ENCODE measurements around the gene ARHGEF28.

ARHGEF28 gene

GRCh38 chr5:73754254-73754653, 128.3 kb downstream of the ARHGEF28 start:
- H3K9ac ChIP-seq (ENCODE audit: low read depth, low read length, poor library complexity, severe bottlenecking) = no peak overlapping the region
- H3K9me2 ChIP-seq (replicated peaks; ENCODE audit: low read depth, low read length) = no peaks in the 10 kb centered on the region
- peaks cover 26% of the 10 kb centered on the region for H3K4me1 ChIP-seq (ENCODE audit: insufficient read depth, low read length, poor library complexity, severe bottlenecking)
- H3K4me3 ChIP-seq (ENCODE audit: low read length, poor library complexity, severe bottlenecking) = no peak overlapping the region
- H3K4me2 ChIP-seq (ENCODE audit: low read depth, low read length, poor library complexity, severe bottlenecking) = no peak overlapping the region
- H3K9me3 ChIP-seq (ENCODE audit: insufficient read depth, low read depth, low read length) = no peaks in the 10 kb centered on the region
- no peaks in the 10 kb centered on the region for H3K79me2 ChIP-seq (ENCODE audit: insufficient read depth, low read length)
- H3K27me3 ChIP-seq (ENCODE audit: insufficient read depth, low read length, poor library complexity, severe bottlenecking) = no peaks in the 10 kb centered on the region
- H4K20me1 ChIP-seq (ENCODE audit: insufficient read depth, low read length, poor library complexity, severe bottlenecking) = no peaks in the 10 kb centered on the region
- H2AFZ ChIP-seq (ENCODE audit: low read length) = no peak overlapping the region
- H3F3A ChIP-seq (ENCODE audit: low read depth) = no peaks in the 10 kb centered on the region
- no peak for TF ChIP-seq CTCF (conservative IDR thresholded peaks at IDR 0.05; ENCODE audit: low read length)
- H3K36me3 ChIP-seq (ENCODE audit: insufficient read depth, low read length) = no peaks in the 10 kb centered on the region

GRCh38 chr5:73757416-73757815, 131.4 kb downstream of the ARHGEF28 start:
- TF ChIP-seq CTCF (conservative IDR thresholded peaks at IDR 0.05; ENCODE audit: low read length) (no peak), EZH2phosphoT487 (IDR thresholded peaks at IDR 0.05; ENCODE audit: borderline replicate concordance) (no peak)
- Histone ChIP-seq H3K4me1 (ENCODE audit: insufficient read depth, low read length, poor library complexity, severe bottlenecking) (peaks cover 15% of the 10 kb centered on the region), H3K4me2 (ENCODE audit: low read depth, low read length, poor library complexity, severe bottlenecking) (no peak overlapping the region)

GRCh38 chr5:73759771-73760170, 133.8 kb downstream of the ARHGEF28 start:
- H3K27me3 ChIP-seq (ENCODE audit: insufficient read depth, low read length, poor library complexity, severe bottlenecking) = no peaks in the 10 kb centered on the region
- H3F3A ChIP-seq (ENCODE audit: low read depth) = no peaks in the 10 kb centered on the region
- no peaks in the 10 kb centered on the region for H3K79me2 ChIP-seq (ENCODE audit: insufficient read depth, low read length)
- H3K9ac ChIP-seq (ENCODE audit: low read depth, low read length, poor library complexity, severe bottlenecking) = no peak overlapping the region
- no peak overlapping the region; the same call in 1 of the 2 replicates for H2AFZ ChIP-seq (ENCODE audit: low read length)
- no peaks in the 10 kb centered on the region for H3K36me3 ChIP-seq (ENCODE audit: insufficient read depth, low read length)
- no peak overlapping the region for H3K4me3 ChIP-seq (ENCODE audit: low read length, poor library complexity, severe bottlenecking)
- H4K20me1 ChIP-seq (ENCODE audit: insufficient read depth, low read length, poor library complexity, severe bottlenecking) = no peaks in the 10 kb centered on the region
- H3K9me3 ChIP-seq (ENCODE audit: insufficient read depth, low read depth, low read length) = no peaks in the 10 kb centered on the region
- no peak for TF ChIP-seq CTCF (conservative IDR thresholded peaks at IDR 0.05; ENCODE audit: low read length)
- TF ChIP-seq EZH2phosphoT487 (IDR thresholded peaks at IDR 0.05; ENCODE audit: borderline replicate concordance) = no peak
- peaks cover 9% of the 10 kb centered on the region for H3K4me1 ChIP-seq (ENCODE audit: insufficient read depth, low read length, poor library complexity, severe bottlenecking)
- H3K9me2 ChIP-seq (replicated peaks; ENCODE audit: low read depth, low read length) = no peaks in the 10 kb centered on the region
- H3K4me2 ChIP-seq (ENCODE audit: low read depth, low read length, poor library complexity, severe bottlenecking) = peak overlapping the region; percentile 23

More at GRCh38 chr5:73757416-73757815, 131.4 kb downstream of the ARHGEF28 start:
- H2AFZ ChIP-seq (ENCODE audit: low read length) = no peak overlapping the region
- H3K36me3 ChIP-seq (ENCODE audit: insufficient read depth, low read length) = no peaks in the 10 kb centered on the region
- H3F3A ChIP-seq (ENCODE audit: low read depth) = no peaks in the 10 kb centered on the region
- no peaks in the 10 kb centered on the region for H4K20me1 ChIP-seq (ENCODE audit: insufficient read depth, low read length, poor library complexity, severe bottlenecking)
- H3K9me2 ChIP-seq (replicated peaks; ENCODE audit: low read depth, low read length) = no peaks in the 10 kb centered on the region
- no peaks in the 10 kb centered on the region for H3K9me3 ChIP-seq (ENCODE audit: insufficient read depth, low read depth, low read length)
- H3K79me2 ChIP-seq (ENCODE audit: insufficient read depth, low read length) = no peaks in the 10 kb centered on the region
- H3K27me3 ChIP-seq (ENCODE audit: insufficient read depth, low read length, poor library complexity, severe bottlenecking) = no peaks in the 10 kb centered on the region
- no peak overlapping the region for H3K4me3 ChIP-seq (ENCODE audit: low read length, poor library complexity, severe bottlenecking)
- H3K9ac ChIP-seq (ENCODE audit: low read depth, low read length, poor library complexity, severe bottlenecking) = no peak overlapping the region

Data from Loucy (cell line).